ENCODE results near the gene RIT2. TPM values are rescaled to one million over a fixed set of nuclear protein-coding genes. Genes with fewer than 3 reads are reported as not detected.

The RIT2 gene
- total and polyA plus RNA-seq, 4 donors: not detected

DNA sequence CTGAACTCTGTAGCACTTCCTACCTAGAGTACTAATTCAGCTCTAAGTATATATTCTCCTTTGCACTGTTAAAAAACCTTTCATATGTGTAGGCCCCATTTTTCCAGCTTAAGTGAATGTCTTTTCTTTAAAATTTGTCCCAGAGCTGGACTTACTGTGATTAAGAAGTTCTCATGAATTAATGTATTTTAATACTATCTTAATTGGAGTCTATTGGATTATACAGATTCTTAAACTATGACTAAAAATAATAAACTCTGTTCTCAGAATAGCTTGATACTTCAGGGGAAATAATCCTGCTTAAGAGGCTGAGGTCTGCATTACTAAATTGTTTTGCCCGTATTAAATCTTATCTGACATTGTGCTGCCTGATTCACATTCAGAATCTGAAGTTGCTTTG is 223.3 kb downstream of the RIT2 start:
- Histone ChIP-seq H3K9me3 (ENCODE audit: control insufficient read depth in 4 of 4, insufficient read depth in 3 of 4, low read length in 3 of 4) (no peaks in the 10 kb centered on the region), H3K36me3 (ENCODE audit: control insufficient read depth in 4 of 4, insufficient read depth in 4 of 4, low read length in 4 of 4) (no peaks in the 10 kb centered on the region), H3K4me3 (no peak overlapping the region), H3K27me3 (ENCODE audit: control insufficient read depth in 3 of 3, insufficient read depth in 3 of 3, low read length in 2 of 3) (no peaks in the 10 kb centered on the region), H3K9ac (ENCODE audit: insufficient read depth in 1 of 2, low read length in 2 of 2) (no peak overlapping the region), H3K4me1 (ENCODE audit: control insufficient read depth in 5 of 5, insufficient read depth in 5 of 5, low read length in 5 of 5) (peaks cover 0 to 6% (median 0%) of the 10 kb centered on the region in 5 donors), H3K27ac (ENCODE audit: low read depth in 1 of 2, low read length in 1 of 2) (no peak overlapping the region)
- WGBS, 2 donors: 47 to 95% methylated on average over 1 of the region's 1 CpG
- ATAC-seq (ENCODE audit: insufficient read depth, low FRiP score) (no peak), DNase-seq (no peak)
- TF ChIP-seq, protein P1, sequence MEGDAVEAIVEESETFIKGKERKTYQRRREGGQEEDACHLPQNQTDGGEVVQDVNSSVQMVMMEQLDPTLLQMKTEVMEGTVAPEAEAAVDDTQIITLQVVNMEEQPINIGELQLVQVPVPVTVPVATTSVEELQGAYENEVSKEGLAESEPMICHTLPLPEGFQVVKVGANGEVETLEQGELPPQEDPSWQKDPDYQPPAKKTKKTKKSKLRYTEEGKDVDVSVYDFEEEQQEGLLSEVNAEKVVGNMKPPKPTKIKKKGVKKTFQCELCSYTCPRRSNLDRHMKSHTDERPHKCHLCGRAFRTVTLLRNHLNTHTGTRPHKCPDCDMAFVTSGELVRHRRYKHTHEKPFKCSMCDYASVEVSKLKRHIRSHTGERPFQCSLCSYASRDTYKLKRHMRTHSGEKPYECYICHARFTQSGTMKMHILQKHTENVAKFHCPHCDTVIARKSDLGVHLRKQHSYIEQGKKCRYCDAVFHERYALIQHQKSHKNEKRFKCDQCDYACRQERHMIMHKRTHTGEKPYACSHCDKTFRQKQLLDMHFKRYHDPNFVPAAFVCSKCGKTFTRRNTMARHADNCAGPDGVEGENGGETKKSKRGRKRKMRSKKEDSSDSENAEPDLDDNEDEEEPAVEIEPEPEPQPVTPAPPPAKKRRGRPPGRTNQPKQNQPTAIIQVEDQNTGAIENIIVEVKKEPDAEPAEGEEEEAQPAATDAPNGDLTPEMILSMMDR (IDR thresholded peaks at IDR 0.05; ENCODE audit: control extremely low read depth, extremely low read depth): no peak

DNA sequence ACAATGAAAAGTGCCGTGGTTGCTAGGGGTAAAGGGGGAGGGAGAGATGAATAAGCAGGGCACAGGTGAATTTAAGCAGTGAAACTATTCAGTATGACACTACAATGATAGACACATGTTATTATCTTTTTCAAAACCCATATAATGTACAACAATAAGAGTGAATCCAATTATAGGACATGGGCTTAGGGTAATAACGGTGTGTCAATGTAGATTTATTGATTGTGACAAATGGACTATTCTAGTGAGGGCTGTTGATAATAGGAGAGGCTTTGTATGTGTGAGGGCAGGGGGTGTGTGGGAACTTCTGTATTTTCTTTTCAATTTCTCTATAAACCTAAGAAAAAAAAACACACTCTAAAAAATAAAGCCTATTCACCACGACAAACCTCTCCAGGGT is 223.8 kb downstream of the RIT2 start:
- TF ChIP-seq, protein P1 (IDR thresholded peaks at IDR 0.05; ENCODE audit: control extremely low read depth, extremely low read depth): no peak
- no peaks in the 10 kb centered on the region for H3K36me3 ChIP-seq (ENCODE audit: control insufficient read depth in 4 of 4, insufficient read depth in 4 of 4, low read length in 4 of 4)
- H3K4me3 ChIP-seq: no peak overlapping the region
- H3K27ac ChIP-seq (ENCODE audit: low read depth in 1 of 2, low read length in 1 of 2): no peak overlapping the region
- H3K9me3 ChIP-seq (ENCODE audit: control insufficient read depth in 4 of 4, insufficient read depth in 3 of 4, low read length in 3 of 4): no peaks in the 10 kb centered on the region
- ATAC-seq (ENCODE audit: insufficient read depth, low FRiP score) (no peak), DNase-seq (no peak)
- no peaks in the 10 kb centered on the region for H3K27me3 ChIP-seq (ENCODE audit: control insufficient read depth in 3 of 3, insufficient read depth in 3 of 3, low read length in 2 of 3)
- no peak overlapping the region for H3K9ac ChIP-seq (ENCODE audit: insufficient read depth in 1 of 2, low read length in 2 of 2)
- peaks cover 0 to 6% (median 0%) of the 10 kb centered on the region in 5 donors for H3K4me1 ChIP-seq (ENCODE audit: control insufficient read depth in 5 of 5, insufficient read depth in 5 of 5, low read length in 5 of 5)
- WGBS, 2 donors: 81 to 88% methylated on average over 3 of the region's 3 CpGs

DNA sequence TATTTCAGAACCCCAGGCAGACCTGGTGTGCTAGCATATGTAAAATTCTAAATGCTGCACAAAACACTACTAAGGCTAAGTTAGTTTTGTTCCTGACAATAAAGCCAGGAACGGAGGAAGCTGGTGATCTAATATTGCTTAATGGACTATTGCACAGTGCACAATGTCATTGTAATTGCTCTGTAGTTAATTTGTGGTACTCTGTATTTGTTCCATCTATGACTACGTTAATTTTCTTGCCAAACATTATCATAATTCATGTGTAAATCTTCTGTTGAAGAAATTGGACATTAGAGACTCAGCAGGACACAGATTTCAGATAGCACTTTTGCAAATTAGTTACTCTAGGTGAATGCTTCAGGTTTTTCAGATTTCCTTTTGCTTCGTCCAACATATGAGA is 232.3 kb downstream of the RIT2 start:
- DNase-seq (no peak), ATAC-seq (ENCODE audit: insufficient read depth, low FRiP score) (no peak)
- Histone ChIP-seq H3K4me3 (no peak overlapping the region), H3K27me3 (ENCODE audit: control insufficient read depth in 3 of 3, insufficient read depth in 3 of 3, low read length in 2 of 3) (no peaks in the 10 kb centered on the region), H3K36me3 (ENCODE audit: control insufficient read depth in 4 of 4, insufficient read depth in 4 of 4, low read length in 4 of 4) (no peaks in the 10 kb centered on the region), H3K9me3 (ENCODE audit: control insufficient read depth in 4 of 4, insufficient read depth in 3 of 4, low read length in 3 of 4) (no peaks in the 10 kb centered on the region), H3K27ac (ENCODE audit: low read depth in 1 of 2, low read length in 1 of 2) (no peak overlapping the region), H3K9ac (ENCODE audit: insufficient read depth in 1 of 2, low read length in 2 of 2) (no peak overlapping the region), H3K4me1 (ENCODE audit: control insufficient read depth in 5 of 5, insufficient read depth in 5 of 5, low read length in 5 of 5) (no peaks in the 10 kb centered on the region)
- 81 to 82% methylated on average over 3 of the region's 3 CpGs for WGBS, 2 donors
- TF ChIP-seq, protein P1 (IDR thresholded peaks at IDR 0.05; ENCODE audit: control extremely low read depth, extremely low read depth): no peak

DNA sequence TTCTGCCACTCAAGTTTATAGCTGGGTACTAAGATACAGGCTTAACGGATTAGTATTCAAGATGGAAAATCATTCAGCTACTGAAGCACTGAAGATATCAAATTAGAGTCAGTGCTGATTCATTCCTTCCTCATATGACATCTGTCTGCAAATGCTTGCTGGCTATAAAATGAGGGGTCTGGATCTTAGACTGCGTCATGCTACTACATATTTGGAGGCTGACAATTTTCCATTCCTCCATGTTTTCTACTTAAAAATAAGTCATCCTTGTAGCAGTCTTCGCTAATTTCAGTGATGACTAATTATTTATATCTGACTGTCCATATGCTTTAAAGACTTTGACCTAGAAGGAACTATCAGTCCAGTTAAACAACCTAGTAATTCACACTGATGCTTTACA is 233.4 kb downstream of the RIT2 start:
- Histone ChIP-seq H3K9ac (ENCODE audit: insufficient read depth in 1 of 2, low read length in 2 of 2) (no peak overlapping the region), H3K27ac (ENCODE audit: low read depth in 1 of 2, low read length in 1 of 2) (no peak overlapping the region), H3K36me3 (ENCODE audit: control insufficient read depth in 4 of 4, insufficient read depth in 4 of 4, low read length in 4 of 4) (no peaks in the 10 kb centered on the region), H3K4me1 (ENCODE audit: control insufficient read depth in 5 of 5, insufficient read depth in 5 of 5, low read length in 5 of 5) (no peaks in the 10 kb centered on the region), H3K4me3 (no peak overlapping the region), H3K27me3 (ENCODE audit: control insufficient read depth in 3 of 3, insufficient read depth in 3 of 3, low read length in 2 of 3) (no peaks in the 10 kb centered on the region), H3K9me3 (ENCODE audit: control insufficient read depth in 4 of 4, insufficient read depth in 3 of 4, low read length in 3 of 4) (no peaks in the 10 kb centered on the region)
- 90 to 92% methylated on average over 3 of the region's 3 CpGs for WGBS, 2 donors
- TF ChIP-seq, protein P1 (IDR thresholded peaks at IDR 0.05; ENCODE audit: control extremely low read depth, extremely low read depth): no peak
- no peak for ATAC-seq (ENCODE audit: insufficient read depth, low FRiP score)
- DNase-seq: no peak

Data from lung (tissue), 12 donors.